Measurements from ENCODE around the gene IKZF1. TPM values are rescaled to one million over a fixed set of nuclear protein-coding genes. Genes with fewer than 3 reads are reported as not detected.

Gene IKZF1
- total and polyA plus RNA-seq, 9 of the 15 experiments (the other 6 are each of a cell fraction or from before 2014, with no cell fraction given), result 12.6 to 85.3 (median 44.7) TPM

DNA sequence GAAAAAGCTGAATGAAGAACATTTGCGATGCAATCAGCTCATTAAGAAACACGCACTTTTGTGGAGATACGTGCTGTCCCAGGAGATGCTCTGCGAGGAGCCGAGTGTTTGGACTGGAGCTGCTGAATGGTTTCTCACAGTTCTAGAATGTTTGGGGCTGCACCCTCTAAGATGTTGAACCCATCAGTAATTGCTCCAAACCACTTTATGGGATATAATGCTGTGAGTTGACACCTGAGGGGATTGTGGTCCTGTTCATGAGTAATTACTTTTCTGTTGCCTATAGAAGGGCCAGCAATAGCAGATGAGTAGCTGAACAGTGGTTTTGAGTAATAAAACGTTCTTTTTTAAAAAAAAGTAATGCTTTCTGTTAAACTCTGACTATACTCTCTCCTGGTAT lies 63.1 kb downstream of the IKZF1 start:
- no peak overlapping the region for H3K27ac ChIP-seq (ENCODE audit: extremely low read depth, low read depth, low read length)
- in situ Hi-C loops (cut with MboI), result no loop called here
- no peaks in the 10 kb centered on the region for H3K9me1 ChIP-seq (ENCODE audit: control insufficient read depth, insufficient read depth, low read length)
- no TSS peak for BruUV-seq (replicated peaks)
- intact Hi-C loops (cut with micrococcal nuclease), result loop anchor here (5.0 kb wide), 3 partner anchors 50 to 225 kb away; no protein-coding TSS in a partner anchor
- no peak for ATAC-seq
- H3K4me3 ChIP-seq, result no peak overlapping the region
- 82% methylated on average over 6 of the region's 6 CpGs for WGBS (ENCODE audit: insufficient coverage, low coverage, missing lambda C conversion rate)
- peaks cover 0 to 4% of the 10 kb centered on the region in 2 experiments; a peak in 1 of 5 replicates for H3K4me1 ChIP-seq (replicated peaks in 1 of 2; ENCODE audit: control insufficient read depth in 2 of 2, insufficient read depth in 2 of 2, low read length in 2 of 2)
- no peak for FAIRE-seq
- no peaks in the 10 kb centered on the region for H3K27me3 ChIP-seq (ENCODE audit: control insufficient read depth in 2 of 2, insufficient read depth in 2 of 2, low read length in 2 of 2)
- peaks cover 90% of the 10 kb centered on the region for H3K36me3 ChIP-seq (ENCODE audit: control insufficient read depth, insufficient read depth, low read length)
- H3K9me3 ChIP-seq (replicated peaks; ENCODE audit: control insufficient read depth, insufficient read depth, low read depth, low read length), result peaks cover 3% of the 10 kb centered on the region
- no peak for TF ChIP-seq ZNF589 (CRISPR knock-in tag; IDR thresholded peaks at IDR 0.05; ENCODE audit: low read depth)
- TF ChIP-seq ZSCAN32 (CRISPR knock-in tag; IDR thresholded peaks at IDR 0.05), result no peak
- no peak for TF ChIP-seq E2F1 (CRISPR knock-in tag; IDR thresholded peaks at IDR 0.05)
- no peak for TF ChIP-seq NFATC3 (IDR thresholded peaks at IDR 0.05)
- no peak for TF ChIP-seq CREBBP (IDR thresholded peaks at IDR 0.05; ENCODE audit: low read depth, low read length)
- no peak for TF ChIP-seq FUS (optimal IDR thresholded peaks at IDR 0.05; ENCODE audit: low read depth, low read length)
- no peak overlapping the region for H3K9ac ChIP-seq (ENCODE audit: insufficient read depth in 1 of 2, low read depth in 2 of 2, low read length in 2 of 2)
- ChIA-PET CTCF (ENCODE audit: low intra/inter-chr PET ratio) (interaction anchor here (1.8 to 4.7 kb wide), 2 partner anchors 161 to 248 kb away, joined by 6 to 62 read pairs; no protein-coding TSS in a partner anchor), POLR2A (interaction anchor here (0.6 to 1.2 kb wide), 3 partner anchors 14 to 164 kb away, joined by 3 to 4 read pairs (median 4); no protein-coding TSS in a partner anchor)
- no peaks in the 10 kb centered on the region for H4K20me1 ChIP-seq (replicated peaks; ENCODE audit: control insufficient read depth, insufficient read depth, low read length)
- no peak overlapping the region for H2AFZ ChIP-seq (ENCODE audit: low read depth, low read length)
- no peak for DNase-seq (ENCODE audit: extremely low read depth in 1 of 4, low spot score in 3 of 4)
- peaks cover 36% of the 10 kb centered on the region for H3K79me2 ChIP-seq (ENCODE audit: control insufficient read depth, insufficient read depth, low read length)
- no peak overlapping the region for H3K4me2 ChIP-seq (ENCODE audit: insufficient read depth, low read length)
